GM23248 (cell line): ENCODE data around the gene IPO4. TPM values are rescaled to one million over a fixed set of nuclear protein-coding genes. Genes with fewer than 3 reads are reported as not detected.
A peak's percentile ranks its signal among the peaks of the same experiment; 100 is the strongest.
"Not testable (repeated sequence)": the region's sequence is repeated elsewhere in the genome, so short reads cannot be mapped to it uniquely, and the experiment has no call there.

Experiments
- DNase-seq: peaks from one replicate; pipeline ENCODE4 v3.0.0-alpha.2; 2015
- H2AFZ ChIP-seq: fragments of 200-600 bp; sonication (generic); 2 replicates; pipeline ENCODE4 v1.6.1; 2016; ENCODE audit warnings: antibody characterized with exemption
- H3F3A ChIP-seq: fragments of 200-600 bp; sonication (generic); 2 replicates; pipeline ENCODE4 v1.6.1; 2016; ENCODE audit warnings: mild to moderate bottlenecking, antibody characterized with exemption, mixed run types; ENCODE audit not compliant: insufficient read depth
- H3K27ac ChIP-seq: fragments of 200-600 bp; sonication (generic); 2 replicates; pipeline ENCODE4 v1.5.1; 2016; ENCODE audit warnings: mild to moderate bottlenecking
- H3K27me3 ChIP-seq: fragments of 200-600 bp; sonication (generic); replicated peaks from 2 replicates; pipeline ENCODE4 v1.6.1; 2016; ENCODE audit warnings: mild to moderate bottlenecking; ENCODE audit not compliant: insufficient read depth
- H3K36me3 ChIP-seq: fragments of 200-600 bp; sonication (generic); 2 replicates; pipeline ENCODE4 v1.6.1; 2016; ENCODE audit warnings: low read depth, mild to moderate bottlenecking
- H3K4me1 ChIP-seq: fragments of 200-600 bp; sonication (generic); 2 replicates; pipeline ENCODE4 v1.6.1; 2016; ENCODE audit warnings: mild to moderate bottlenecking; ENCODE audit not compliant: insufficient read depth
- H3K4me2 ChIP-seq: fragments of 200-600 bp; sonication (generic); one replicate; pipeline ENCODE4 v1.6.1; 2016; ENCODE audit warnings: mild to moderate bottlenecking; ENCODE audit not compliant: unreplicated experiment
- H3K4me3 ChIP-seq: fragments of 200-600 bp; sonication (generic); 2 replicates; pipeline ENCODE4 v1.5.1; 2016; ENCODE audit warnings: mild to moderate bottlenecking
- H3K79me2 ChIP-seq: fragments of 200-600 bp; sonication (generic); 2 replicates; pipeline ENCODE4 v1.6.1; 2016; ENCODE audit warnings: mild to moderate bottlenecking; ENCODE audit not compliant: insufficient read depth
- H3K9ac ChIP-seq: fragments of 200-600 bp; sonication (generic); 2 replicates; pipeline ENCODE4 v1.6.1; 2016; ENCODE audit warnings: mild to moderate bottlenecking
- H3K9me2 ChIP-seq: fragments of 200-600 bp; sonication (generic); 2 replicates; pipeline ENCODE4 v1.6.1; 2016; ENCODE audit warnings: mixed run types, mild to moderate bottlenecking, moderate library complexity; ENCODE audit not compliant: insufficient read depth
- H3K9me3 ChIP-seq: fragments of 200-600 bp; sonication (generic); one replicate; pipeline ENCODE4 v1.6.1; 2017; ENCODE audit warnings: low read depth
- H4K20me1 ChIP-seq: fragments of 200-600 bp; sonication (generic); 2 replicates; pipeline ENCODE4 v1.6.0; 2016; ENCODE audit not compliant: insufficient read depth
- EZH2 ChIP-seq: fragments of 200-600 bp; sonication (generic); IDR thresholded peaks from 2 replicates; pipeline ENCODE4 v1.6.1; 2018; ENCODE audit warnings: antibody characterized with exemption, mild to moderate bottlenecking; ENCODE audit not compliant: insufficient read depth, poor library complexity, severe bottlenecking
- EZH2phosphoT487 ChIP-seq: fragments of 200-600 bp; sonication (generic); IDR thresholded peaks from 2 replicates; pipeline ENCODE4 v1.6.1; 2018; ENCODE audit warnings: antibody characterized with exemption, moderate library complexity, mild to moderate bottlenecking, low read depth; ENCODE audit not compliant: insufficient read depth
- WGBS, 2 experiments: methylation state at CpG; one replicate each; pipeline ENCODE4 v1.1.6; 2015 to 2017; ENCODE audit warnings: low lambda C conversion rate in 2 of 2, low coverage in 1 of 2; ENCODE audit errors: missing lambda C conversion rate in 2 of 2; 5-methylcytosine and 5-hydroxymethylcytosine counted together
- in situ Hi-C: fragments of 300-500 bp; cut with MboI; formaldehyde crosslinking; loops from 2 replicates; pipeline ENCODE4 v1.15.0; 2020
- polyA plus RNA-seq: library from polyadenylated mRNA; unstranded; fragments of >200 nt; fragmentation: Nextera tagmentation; extraction: Ambion mirVana; gene quantifications from 2 replicates; pipeline ENCODE4 v1.2.1, GENCODE V29; 2016
- total RNA-seq: library from RNA; depleted of rRNA; stranded (reverse); fragments of >200 nt; shearing (Covaris generic); gene quantifications from 2 replicates; pipeline ENCODE4 v1.2.3, GENCODE V29; 2014

Gene IPO4
- total and polyA plus RNA-seq, 2 experiments from 2014 or later: 33.6 to 58.3 TPM

DNA sequence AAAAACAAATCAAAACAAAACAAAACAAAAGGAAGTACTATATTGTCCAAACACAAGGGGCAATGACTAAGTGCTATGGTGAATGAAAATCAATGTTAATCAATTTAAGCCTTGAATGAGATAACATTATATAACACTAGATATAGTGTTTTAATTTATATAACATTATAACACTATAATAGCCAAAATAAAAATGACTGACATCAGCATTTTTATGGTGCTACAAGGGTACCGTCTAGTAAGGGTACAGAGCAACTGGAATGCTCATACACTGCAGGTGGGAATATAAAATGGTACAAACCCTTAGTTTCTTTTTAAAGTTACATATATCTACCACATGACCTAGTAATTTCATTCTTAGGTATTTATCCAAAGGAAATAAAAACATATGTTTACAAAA is 37.9 kb upstream of the IPO4 start:
- Histone ChIP-seq H2AFZ (no peak overlapping the region), H3K9me3 (no peaks in the 10 kb centered on the region), H4K20me1 (no peaks in the 10 kb centered on the region), H3K4me2 (no peak overlapping the region), H3K36me3 (peaks cover 5% of the 10 kb centered on the region; the same call in 1 of the 2 replicates), H3K9ac (no peak overlapping the region), H3K9me2 (no peaks in the 10 kb centered on the region), H3F3A (peaks cover 26% of the 10 kb centered on the region), H3K27ac (no peak overlapping the region), H3K4me1 (peaks cover 26% of the 10 kb centered on the region), H3K27me3 (no peaks in the 10 kb centered on the region), H3K79me2 (peaks cover 96% of the 10 kb centered on the region), H3K4me3 (no peak overlapping the region)
- in situ Hi-C loops: no loop called here
- TF ChIP-seq EZH2 (no peak), EZH2phosphoT487 (no peak)
- 61 to 66% methylated on average over 1 of the region's 1 CpG for WGBS, 2 experiments
- no peak for DNase-seq

DNA sequence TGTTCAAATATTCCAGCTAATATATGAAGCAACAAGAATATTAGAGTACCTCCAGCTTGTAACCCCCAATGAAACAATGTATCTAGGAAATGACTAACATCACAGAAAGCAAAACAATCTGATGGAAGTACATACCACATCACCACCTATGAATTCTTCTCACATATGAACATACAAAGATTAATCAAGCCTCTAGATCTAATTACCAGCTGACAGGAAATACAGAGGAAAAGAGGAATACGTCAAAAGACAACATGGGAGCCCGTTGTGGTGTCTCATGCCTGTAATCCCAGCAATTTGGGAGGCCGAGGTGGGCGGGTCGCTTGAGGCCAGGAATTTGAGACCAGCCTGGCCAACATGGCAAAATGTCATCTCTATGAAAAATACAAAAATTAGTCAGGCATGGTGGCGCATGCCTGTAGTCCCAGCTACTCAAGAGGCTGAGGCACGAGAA is 36.0 kb upstream of the IPO4 start:
- peak; percentile 83 for DNase-seq
- Histone ChIP-seq H4K20me1 (no peaks in the 10 kb centered on the region), H3K36me3 (peaks cover 5% of the 10 kb centered on the region; the same call in 1 of the 2 replicates), H3K9me2 (no peaks in the 10 kb centered on the region), H3K27ac (peak overlapping the region; percentile 78), H3K4me1 (peaks cover 26% of the 10 kb centered on the region), H2AFZ (no peak overlapping the region), H3K4me3 (peak overlapping the region; percentile 32), H3K9ac (peak overlapping the region; percentile 26), H3K27me3 (no peaks in the 10 kb centered on the region), H3K9me3 (no peaks in the 10 kb centered on the region), H3K79me2 (peaks cover 96% of the 10 kb centered on the region), H3F3A (peaks cover 26% of the 10 kb centered on the region), H3K4me2 (peak overlapping the region; percentile 46)
- 15 to 16% methylated on average over 7 of the region's 7 CpGs for WGBS, 2 experiments
- TF ChIP-seq EZH2phosphoT487 (0 out of 2 replicates have a peak, but pooled peaks have one; percentile 75), EZH2 (no peak)
- in situ Hi-C loops: no loop called here

DNA sequence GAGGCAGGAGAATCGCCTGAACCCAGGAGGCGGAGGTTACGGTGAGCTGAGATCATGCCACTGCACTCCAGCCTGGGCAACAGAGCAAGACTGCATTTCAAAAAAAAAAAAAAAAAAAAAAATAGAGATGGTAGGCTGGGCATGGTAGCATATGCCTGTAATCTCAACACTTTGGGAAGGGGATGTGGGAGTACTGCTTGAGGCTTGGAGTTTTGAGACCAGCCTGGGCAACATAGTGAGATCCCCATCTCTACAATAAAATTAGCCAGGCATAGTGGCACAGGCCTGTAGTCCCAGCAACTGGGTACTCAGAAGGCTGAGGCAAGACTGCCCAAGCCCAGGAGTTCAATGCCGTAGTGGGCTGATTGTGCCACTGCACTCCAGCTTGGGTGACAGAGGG is 34.4 kb upstream of the IPO4 start:
- H3F3A ChIP-seq: peaks cover 34% of the 10 kb centered on the region
- H3K9ac ChIP-seq, H3K27ac ChIP-seq, H3K9me2 ChIP-seq, H3K27me3 ChIP-seq, H4K20me1 ChIP-seq, H3K4me3 ChIP-seq, H3K36me3 ChIP-seq, H3K4me2 ChIP-seq, H2AFZ ChIP-seq, in situ Hi-C loops, DNase-seq, H3K9me3 ChIP-seq: not testable (repeated sequence)
- WGBS, 2 experiments: 93 to 100% methylated on average over 2 to 4 of the region's 4 CpGs
- H3K4me1 ChIP-seq: peaks cover 26% of the 10 kb centered on the region
- H3K79me2 ChIP-seq: peaks cover 90% of the 10 kb centered on the region

DNA sequence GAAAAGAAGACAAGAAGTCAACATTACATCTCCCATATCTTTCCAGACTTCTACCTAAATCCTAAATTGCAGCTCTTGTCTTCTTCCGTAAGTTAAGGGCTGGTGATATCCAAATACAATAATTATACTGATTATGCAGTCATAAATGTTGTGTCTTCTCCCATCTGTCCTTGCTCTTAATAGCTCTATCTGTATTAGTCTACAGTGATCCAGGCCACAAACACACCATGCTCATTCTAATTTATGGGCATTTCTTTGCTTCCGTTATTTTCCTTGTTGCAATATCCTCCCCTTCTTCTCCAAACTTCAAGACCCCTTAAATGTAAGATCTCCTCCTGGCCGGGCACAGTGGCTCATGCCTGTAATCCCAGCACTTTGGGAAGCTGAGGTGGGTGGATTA is 30.9 kb upstream of the IPO4 start:
- WGBS, 2 experiments: 55 to 58% methylated on average over 3 of the region's 3 CpGs
- Histone ChIP-seq H3K9ac (no peak overlapping the region), H4K20me1 (no peaks in the 10 kb centered on the region), H3K9me2 (no peaks in the 10 kb centered on the region), H3K79me2 (peaks cover 63% of the 10 kb centered on the region), H3F3A (peaks cover 26% of the 10 kb centered on the region), H3K9me3 (no peaks in the 10 kb centered on the region), H3K4me2 (no peak overlapping the region), H2AFZ (no peak overlapping the region), H3K36me3 (no peaks in the 10 kb centered on the region), H3K4me3 (no peak overlapping the region), H3K27me3 (no peaks in the 10 kb centered on the region), H3K27ac (no peak overlapping the region), H3K4me1 (peaks cover 8% of the 10 kb centered on the region)
- in situ Hi-C loops: no loop called here
- no peak for DNase-seq
- TF ChIP-seq EZH2phosphoT487 (no peak), EZH2 (no peak)

GRCh38 chr14:24219080-24219479 is 30.5 kb upstream of the IPO4 start:
- in situ Hi-C loops: no loop called here
- no peaks in the 10 kb centered on the region for H3K9me3 ChIP-seq
- peaks cover 30% of the 10 kb centered on the region for H3F3A ChIP-seq
- no peaks in the 10 kb centered on the region for H4K20me1 ChIP-seq
- no peak overlapping the region for H3K9ac ChIP-seq
- H3K79me2 ChIP-seq: peaks cover 59% of the 10 kb centered on the region
- H2AFZ ChIP-seq: no peak overlapping the region
- H3K4me3 ChIP-seq: no peak overlapping the region
- WGBS, 2 experiments: 86 to 91% methylated on average over 3 to 4 of the region's 4 CpGs
- TF ChIP-seq EZH2: no peak
- TF ChIP-seq EZH2phosphoT487: no peak
- H3K36me3 ChIP-seq: no peaks in the 10 kb centered on the region
- no peaks in the 10 kb centered on the region for H3K27me3 ChIP-seq
- peaks cover 4% of the 10 kb centered on the region for H3K4me1 ChIP-seq
- DNase-seq: no peak
- H3K4me2 ChIP-seq: no peak overlapping the region
- no peak overlapping the region for H3K27ac ChIP-seq
- H3K9me2 ChIP-seq: no peaks in the 10 kb centered on the region

DNA sequence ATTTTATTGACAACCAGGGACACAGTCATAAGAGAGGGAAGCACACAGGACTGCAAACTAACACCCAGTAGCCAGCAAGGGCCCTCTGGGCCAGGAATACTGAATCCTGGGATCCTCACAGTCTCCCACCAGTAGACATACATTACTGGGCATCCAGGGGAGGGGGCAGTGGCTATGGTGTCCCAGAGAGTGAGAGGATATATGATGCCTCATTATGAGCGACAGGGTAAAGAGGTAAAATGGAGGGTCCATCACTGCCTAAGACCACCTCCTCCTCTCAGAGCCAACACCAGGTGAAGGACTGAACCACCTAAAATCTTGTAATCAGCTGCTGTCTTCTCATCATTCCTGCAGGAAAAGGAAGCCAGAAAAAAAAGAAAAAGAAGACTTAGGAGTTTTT is 28.3 kb upstream of the IPO4 start:
- in situ Hi-C loops: not testable (repeated sequence)

More for the DNA sequence above, 28.3 kb upstream of the IPO4 start:
- H3K4me2 ChIP-seq, DNase-seq, H2AFZ ChIP-seq, H3K4me3 ChIP-seq, H3K36me3 ChIP-seq, H3K9me3 ChIP-seq, H3K9me2 ChIP-seq, H4K20me1 ChIP-seq, H3K9ac ChIP-seq, H3K27me3 ChIP-seq, H3K4me1 ChIP-seq: not testable (repeated sequence)
- H3F3A ChIP-seq: peaks cover 37% of the 10 kb centered on the region
- peak overlapping the region; percentile 79; the same call in 1 of the 2 replicates for H3K27ac ChIP-seq
- 100% methylated on average over 1 of the region's 1 CpG for WGBS, 2 experiments
- peaks cover 44% of the 10 kb centered on the region for H3K79me2 ChIP-seq
